CD14-positive monocyte (primary cell): ENCODE measurements around the gene AFF3. TPM values are rescaled to one million over a fixed set of nuclear protein-coding genes. Genes with fewer than 3 reads are reported as not detected.

Experiments used
- DNase-seq, 3 donors: peaks; one replicate each; pipeline ENCODE4 v3.0.0-alpha.2; 2011 to 2022
- H2AFZ ChIP-seq: 2 replicates; pipeline ENCODE4 v1.6.0; 2012; ENCODE audit warnings: mild to moderate bottlenecking, low read depth, low read length, inconsistent platforms; ENCODE audit not compliant: insufficient read depth, poor library complexity, severe bottlenecking
- H3K27ac ChIP-seq, 2 donors: 1 replicate in 1 of 2; 2 replicates in 1 of 2; pipeline ENCODE4 v1.5.1; 2012 to 2013; ENCODE audit warnings: low read length in 2 of 2, control low read depth in 1 of 2, inconsistent platforms in 1 of 2, low read depth in 1 of 2, mild to moderate bottlenecking in 1 of 2
- H3K27me3 ChIP-seq, 2 donors: one replicate each; pipeline versions ENCODE4 v1.6.0 to v1.6.1; 2011 to 2013; ENCODE audit warnings: low read length in 2 of 2; ENCODE audit not compliant: control insufficient read depth in 2 of 2, insufficient read depth in 2 of 2
- H3K36me3 ChIP-seq, 2 donors: replicated peaks in 1 of 2; 1 replicate in 1 of 2; 2 replicates in 1 of 2; pipeline versions ENCODE4 v1.5.1 to v1.6.1; 2012 to 2013; ENCODE audit warnings: low read length in 2 of 2, control low read depth in 1 of 2, inconsistent platforms in 1 of 2, mild to moderate bottlenecking in 1 of 2; ENCODE audit not compliant: insufficient read depth in 2 of 2, control insufficient read depth in 1 of 2
- H3K4me1 ChIP-seq, 2 donors: 1 replicate in 1 of 2; 2 replicates in 1 of 2; pipeline versions ENCODE4 v1.5.1 to v1.6.1; 2012 to 2013; ENCODE audit warnings: low read length in 2 of 2, control low read depth in 1 of 2, inconsistent platforms in 1 of 2, mild to moderate bottlenecking in 1 of 2, moderate library complexity in 1 of 2; ENCODE audit not compliant: insufficient read depth in 2 of 2, control insufficient read depth in 1 of 2
- H3K4me2 ChIP-seq: replicated peaks from 2 replicates; pipeline ENCODE3; 2012; ENCODE audit warnings: low read length, moderate library complexity, mild to moderate bottlenecking; ENCODE audit not compliant: poor library complexity, severe bottlenecking; ENCODE audit errors: extremely low read depth
- H3K4me3 ChIP-seq, 3 experiments: fragments of 200-600 bp in 1 of 3; sonication (generic) in 1 of 3; replicated peaks in 1 of 3; 1 replicate in 2 of 3; 2 replicates in 1 of 3; pipeline ENCODE4 v1.5.1; 2011 to 2013; ENCODE audit warnings: low read length in 3 of 3, mild to moderate bottlenecking in 3 of 3, control low read depth in 2 of 3, low read depth in 2 of 3, inconsistent platforms in 1 of 3, moderate library complexity in 1 of 3
- H3K79me2 ChIP-seq: 2 replicates; pipeline ENCODE4 v1.6.0; 2012; ENCODE audit warnings: mild to moderate bottlenecking, control low read depth, inconsistent platforms, low read length, moderate library complexity; ENCODE audit not compliant: insufficient read depth
- H3K9ac ChIP-seq: 2 replicates; pipeline ENCODE4 v1.6.0; 2017; ENCODE audit warnings: low read length, mild to moderate bottlenecking; ENCODE audit not compliant: insufficient read depth, poor library complexity, severe bottlenecking
- H3K9me3 ChIP-seq, 2 donors: replicated peaks in 1 of 2; 1 replicate in 1 of 2; 2 replicates in 1 of 2; pipeline versions ENCODE4 v1.5.1 to v1.6.1; 2012 to 2013; ENCODE audit warnings: low read length in 2 of 2, control low read depth in 1 of 2; ENCODE audit not compliant: control insufficient read depth in 1 of 2, insufficient read depth in 1 of 2
- H4K20me1 ChIP-seq: 2 replicates; pipeline ENCODE4 v1.6.0; 2012; ENCODE audit warnings: mild to moderate bottlenecking, low read length, control low read depth, moderate library complexity; ENCODE audit not compliant: insufficient read depth
- H3K27ac Mint-ChIP-seq, 7 donors: one replicate each; pipeline ENCODE4 v1.8.0; 2020; ENCODE audit warnings: mild to moderate bottlenecking in 7 of 7, mixed read lengths in 7 of 7, moderate library complexity in 6 of 7, inconsistent platforms in 2 of 7
- H3K27me3 Mint-ChIP-seq, 3 donors: one replicate each; pipeline ENCODE4 v1.8.0; 2021 to 2022; ENCODE audit warnings: low read depth in 3 of 3, mild to moderate bottlenecking in 3 of 3, mixed read lengths in 3 of 3, moderate library complexity in 3 of 3, inconsistent platforms in 1 of 3
- H3K36me3 Mint-ChIP-seq, 2 donors: one replicate each; pipeline ENCODE4 v1.8.0; 2020; ENCODE audit warnings: mixed read lengths in 2 of 2, inconsistent platforms in 1 of 2, mild to moderate bottlenecking in 1 of 2
- H3K4me1 Mint-ChIP-seq: one replicate; pipeline ENCODE4 v1.8.0; 2020; ENCODE audit warnings: mild to moderate bottlenecking, mixed read lengths
- H3K4me3 Mint-ChIP-seq, 2 donors: one replicate each; pipeline ENCODE4 v1.8.0; 2020; ENCODE audit warnings: mild to moderate bottlenecking in 2 of 2, mixed read lengths in 2 of 2, moderate library complexity in 1 of 2
- H3K9me3 Mint-ChIP-seq, 7 donors: one replicate each; pipeline ENCODE4 v1.8.0; 2020 to 2022; ENCODE audit warnings: mixed read lengths in 7 of 7, mild to moderate bottlenecking in 6 of 7, moderate library complexity in 6 of 7, inconsistent platforms in 2 of 7
- CTCF ChIP-seq: fragments of 200-600 bp; IDR thresholded peaks from one replicate; pipeline ENCODE4 v1.8.0; 2022; ENCODE audit warnings: antibody characterized with exemption, mild to moderate bottlenecking
- WGBS: methylation state at CpG from one replicate; pipeline ENCODE4 v1.1.5; 2013; ENCODE audit warnings: missing lambda C conversion rate; ENCODE audit not compliant: insufficient coverage; 5-methylcytosine and 5-hydroxymethylcytosine counted together
- intact Hi-C, 2 donors: fragments of 100-400 bp; cut with micrococcal nuclease; formaldehyde crosslinking; loops; one replicate each; pipeline versions ENCODE4 v1.15.0 to v1.15.1; 2023
- polyA plus RNA-seq, 3 donors: library from polyadenylated mRNA; depleted of rRNA in 1 of 3; unstranded in 2 of 3; stranded (reverse) in 1 of 3; fragments of 300-500 nt in 2 of 3; fragments of >200 nt in 1 of 3; fragmentation: Illumina TruSeq in 2 of 3; gene quantifications; 1 replicate in 2 of 3; 2 replicates in 1 of 3; pipeline ENCODE4 v1.2.3, GENCODE V29; 2012 to 2021

Gene AFF3
- polyA plus RNA-seq, 3 donors = 0.17 to 4.1 (median 0.49) TPM

GRCh38 chr2:99850084-99850710, 292.2 kb downstream of the AFF3 start:
- H3K4me3 Mint-ChIP-seq = no peak overlapping the region
- no peak for DNase-seq
- no peak overlapping the region for H3K27ac Mint-ChIP-seq
- no peaks in the 10 kb centered on the region for H3K4me1 ChIP-seq
- H3K27ac ChIP-seq = no peak overlapping the region
- H4K20me1 ChIP-seq = no peaks in the 10 kb centered on the region
- WGBS = 90% methylated on average over 2 of the region's 5 CpGs
- no peak overlapping the region for H2AFZ ChIP-seq
- TF ChIP-seq CTCF = no peak
- H3K9ac ChIP-seq = no peak overlapping the region
- no peaks in the 10 kb centered on the region for H3K9me3 Mint-ChIP-seq
- no peaks in the 10 kb centered on the region for H3K27me3 ChIP-seq
- no peak overlapping the region for H3K4me2 ChIP-seq
- no peaks in the 10 kb centered on the region for H3K79me2 ChIP-seq
- H3K4me3 ChIP-seq = no peak overlapping the region
- peaks cover 0 to 2% (median 2%) of the 10 kb centered on the region in 3 donors for H3K27me3 Mint-ChIP-seq
- H3K9me3 ChIP-seq = no peaks in the 10 kb centered on the region
- no peaks in the 10 kb centered on the region for H3K36me3 ChIP-seq
- peaks cover 2% of the 10 kb centered on the region for H3K4me1 Mint-ChIP-seq
- H3K36me3 Mint-ChIP-seq = peaks cover 2 to 3% of the 10 kb centered on the region in 2 donors
- intact Hi-C loops = no loop called here

- H3K27ac Mint-ChIP-seq = no peak overlapping the region
- TF ChIP-seq CTCF = no peak
- H3K4me1 ChIP-seq = peaks cover 5 to 6% of the 10 kb centered on the region in 2 donors
- no peaks in the 10 kb centered on the region for H3K36me3 Mint-ChIP-seq
- peaks cover 10% of the 10 kb centered on the region for H3K4me1 Mint-ChIP-seq
- H3K27me3 ChIP-seq = no peaks in the 10 kb centered on the region
- H3K36me3 ChIP-seq = no peaks in the 10 kb centered on the region
- H3K9me3 ChIP-seq = no peaks in the 10 kb centered on the region
- no peak overlapping the region for H3K4me3 Mint-ChIP-seq
- H3K79me2 ChIP-seq = no peaks in the 10 kb centered on the region
- H3K27ac ChIP-seq = no peak overlapping the region
- H3K9me3 Mint-ChIP-seq = no peaks in the 10 kb centered on the region
- H3K4me2 ChIP-seq = no peak overlapping the region
- WGBS = 100% methylated on average over 1 of the region's 5 CpGs
- DNase-seq = no peak
- H2AFZ ChIP-seq = no peak overlapping the region
- peaks cover 0 to 2% (median 0%) of the 10 kb centered on the region in 3 donors for H3K27me3 Mint-ChIP-seq
- H3K4me3 ChIP-seq = no peak overlapping the region
- intact Hi-C loops = no loop called here
- H3K9ac ChIP-seq = no peak overlapping the region
- H4K20me1 ChIP-seq = no peaks in the 10 kb centered on the region
Observed at GRCh38 chr2:99846462-99847107, 295.8 kb downstream of the AFF3 start.
